Left hindlimb (tissue), 1 donor: Measurements from ENCODE around the gene LRIG1.

ENCODE experiments used
- DNase-seq: peaks from one replicate; pipeline ENCODE4 v3.0.0-alpha.2; 2018

Gene LRIG1

DNA sequence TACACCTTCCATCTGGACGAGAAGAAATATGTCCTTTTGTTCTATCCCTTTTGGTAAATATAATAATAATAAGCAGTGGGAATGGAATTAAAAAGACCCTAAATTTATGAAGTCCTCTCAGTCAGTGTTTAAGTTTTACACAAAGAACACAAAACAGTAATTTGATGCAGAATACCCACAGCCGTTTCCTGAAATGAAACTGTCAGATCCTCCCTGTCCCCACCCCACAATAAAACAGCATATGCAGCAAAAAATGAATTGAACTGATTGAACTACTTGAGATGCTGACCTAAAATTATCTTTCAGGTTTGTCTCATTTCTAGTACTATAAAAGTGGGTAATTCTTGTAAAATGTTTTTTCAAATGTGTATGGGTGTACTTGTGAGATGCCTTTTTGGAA, 2.2 kb upstream of the LRIG1 start:
- DNase-seq: no peak

DNA sequence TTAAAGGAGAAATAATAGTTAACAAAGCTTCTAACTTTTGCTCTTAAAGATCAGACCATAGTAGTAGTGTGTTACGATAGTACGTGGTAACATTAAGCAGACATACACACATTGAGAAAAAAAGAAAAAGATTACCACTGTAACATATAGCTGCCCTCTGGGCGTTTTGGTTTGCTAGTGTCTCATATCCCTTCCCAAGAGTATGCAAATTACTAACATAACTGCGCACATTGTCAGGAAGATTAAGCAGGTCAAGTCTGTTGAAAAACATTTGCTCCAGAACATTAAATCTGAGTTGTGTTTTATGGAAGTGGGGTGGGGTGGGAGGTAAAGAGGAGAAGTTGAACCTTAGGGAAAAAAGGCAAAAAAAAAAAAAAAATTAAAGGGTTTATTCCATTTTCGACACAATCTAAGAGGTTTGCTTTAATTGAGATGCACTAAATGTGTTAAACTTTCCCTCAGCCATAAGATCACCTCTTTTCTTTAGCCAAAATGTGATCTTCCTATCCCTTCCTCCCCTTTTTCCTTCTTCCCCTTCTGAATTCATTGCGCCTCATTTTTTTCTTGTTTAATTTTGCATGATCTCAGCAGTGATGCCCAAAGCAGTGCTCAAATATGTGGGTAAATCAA, 1.5 kb upstream of the LRIG1 start:
- no peak for DNase-seq

DNA sequence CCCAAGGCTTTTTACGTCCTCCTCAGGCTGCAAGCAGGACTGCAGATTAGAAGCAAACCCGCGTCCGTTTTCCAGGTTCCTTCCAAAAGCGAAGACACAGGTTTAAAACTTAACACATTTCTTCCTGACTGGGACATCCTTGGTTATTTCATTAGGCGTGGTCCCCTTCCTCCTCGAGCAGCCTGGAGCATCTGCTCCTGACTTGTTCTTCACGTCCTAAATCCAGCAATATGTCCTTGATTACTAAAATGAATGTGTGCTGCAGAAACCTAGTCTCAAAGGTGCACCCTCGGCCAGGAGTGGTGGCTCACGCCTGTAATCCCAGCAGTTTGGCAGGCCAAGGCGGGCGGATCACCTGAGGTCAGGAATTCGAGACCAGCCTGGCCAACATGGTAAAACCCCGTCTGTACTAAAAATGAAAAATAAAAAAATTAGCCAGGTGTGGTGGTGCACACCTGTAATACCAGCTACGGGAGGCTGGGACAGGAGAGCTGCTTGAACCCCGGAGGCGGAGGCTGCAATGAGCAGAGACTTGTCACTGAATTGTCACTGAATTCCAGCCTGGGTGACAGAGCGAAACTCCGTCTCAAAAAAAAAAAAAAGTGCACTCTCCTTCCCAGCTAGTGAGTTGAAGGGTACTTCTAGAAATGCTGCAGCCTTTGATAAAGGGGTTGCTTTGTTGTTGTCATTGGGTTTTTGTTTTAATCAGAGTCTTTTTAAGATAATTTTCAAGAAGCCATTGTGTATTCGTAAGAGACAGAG, 842 bp upstream of the LRIG1 start:
- DNase-seq: no peak

- peak; percentile 55 for DNase-seq
Observed at GRCh38 chr3:66499881-66500575, 794 bp downstream of the LRIG1 start.

- DNase-seq: no peak
Observed at GRCh38 chr3:66498687-66499621, 1.9 kb downstream of the LRIG1 start.

DNA sequence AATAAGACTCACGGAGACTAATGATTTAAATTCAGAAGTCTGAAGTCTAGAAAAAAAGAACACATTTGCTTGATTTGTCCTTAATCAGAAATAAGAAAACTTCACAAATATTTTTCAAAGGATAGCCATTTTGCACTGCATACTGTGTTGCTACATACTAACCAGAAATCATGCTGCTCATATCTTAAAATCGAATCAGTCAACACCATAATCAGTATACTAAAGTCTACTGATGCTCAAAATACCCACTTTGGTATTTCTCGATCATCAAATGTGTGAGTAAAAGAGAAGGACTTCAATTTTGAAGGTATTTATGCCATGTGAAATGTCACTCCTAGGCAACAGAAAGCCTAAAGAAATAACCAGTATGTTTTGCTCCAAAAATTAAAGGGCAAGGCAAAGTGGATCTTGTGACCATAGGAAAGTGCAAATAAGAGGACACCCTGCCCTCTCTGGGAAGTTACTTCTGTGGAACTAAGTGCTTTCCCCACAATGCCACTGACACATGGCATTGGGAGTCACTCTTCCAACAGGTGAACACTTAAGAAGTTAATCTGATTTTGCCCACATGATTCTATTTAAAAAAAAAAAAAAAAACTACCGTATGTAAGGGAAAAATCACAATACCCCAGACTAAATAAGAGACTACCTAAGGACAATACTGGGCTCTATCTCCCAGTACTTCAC, 2.7 kb downstream of the LRIG1 start:
- DNase-seq: no peak

- no peak for DNase-seq
Observed at GRCh38 chr3:66497288-66497984, 3.4 kb downstream of the LRIG1 start.

DNA sequence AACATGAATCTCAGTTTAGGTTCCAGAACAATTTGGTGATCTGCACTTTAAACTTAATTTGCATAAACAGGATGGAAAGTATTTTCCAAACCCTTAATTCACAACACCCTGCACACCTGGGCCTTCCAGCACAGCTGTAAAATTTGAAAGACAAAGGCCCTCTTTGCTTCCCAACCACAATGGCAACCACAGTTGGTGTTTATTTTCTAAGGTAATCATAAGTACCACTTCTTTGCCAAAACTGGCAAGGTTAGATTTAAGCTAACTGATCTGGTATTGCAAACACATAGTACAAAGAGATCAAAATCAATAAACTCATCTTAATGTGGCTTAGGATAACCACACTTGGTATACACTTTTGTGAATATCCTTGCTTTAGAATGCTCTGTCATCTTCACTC, 4.1 kb downstream of the LRIG1 start:
- DNase-seq: no peak

GRCh38 chr3:66496301-66496700, 4.5 kb downstream of the LRIG1 start:
- no peak for DNase-seq

GRCh38 chr3:66495668-66496045, 5.2 kb downstream of the LRIG1 start:
- no peak for DNase-seq

DNA sequence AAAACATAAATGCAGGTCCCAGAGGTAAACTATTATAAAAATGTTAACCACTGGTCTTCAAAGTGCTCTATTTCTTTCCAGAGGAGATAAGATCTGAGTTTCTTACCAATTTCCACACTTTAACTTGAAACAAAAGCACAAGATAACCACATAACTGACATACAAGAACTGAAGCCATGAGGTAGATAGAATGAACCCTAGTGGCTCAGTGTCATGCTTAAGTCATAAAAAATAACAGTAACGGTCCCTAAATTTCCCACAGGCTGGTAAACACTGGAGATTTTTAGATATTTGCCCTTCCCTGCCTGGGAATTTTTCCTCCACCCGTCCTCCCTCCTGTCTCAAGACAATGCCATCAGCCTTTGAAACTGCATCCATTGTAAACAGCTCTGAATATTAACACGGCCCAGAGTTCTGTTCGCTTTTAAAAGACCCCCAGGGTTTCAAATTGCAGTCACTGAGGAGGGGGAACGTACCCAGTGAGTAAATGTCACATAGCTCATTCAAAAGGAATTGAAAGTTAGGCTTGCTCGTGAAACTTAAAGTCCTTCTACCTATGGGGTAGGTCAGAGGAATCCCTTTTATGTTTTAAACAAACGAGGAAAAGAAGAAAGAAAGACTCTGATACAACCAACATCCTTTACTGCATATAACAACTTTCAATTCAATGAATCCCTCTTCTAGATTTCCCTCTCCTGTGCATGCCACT, 5.7 kb downstream of the LRIG1 start:
- DNase-seq: no peak

GRCh38 chr3:66493458-66494099, 7.2 kb downstream of the LRIG1 start:
- no peak for DNase-seq

DNA sequence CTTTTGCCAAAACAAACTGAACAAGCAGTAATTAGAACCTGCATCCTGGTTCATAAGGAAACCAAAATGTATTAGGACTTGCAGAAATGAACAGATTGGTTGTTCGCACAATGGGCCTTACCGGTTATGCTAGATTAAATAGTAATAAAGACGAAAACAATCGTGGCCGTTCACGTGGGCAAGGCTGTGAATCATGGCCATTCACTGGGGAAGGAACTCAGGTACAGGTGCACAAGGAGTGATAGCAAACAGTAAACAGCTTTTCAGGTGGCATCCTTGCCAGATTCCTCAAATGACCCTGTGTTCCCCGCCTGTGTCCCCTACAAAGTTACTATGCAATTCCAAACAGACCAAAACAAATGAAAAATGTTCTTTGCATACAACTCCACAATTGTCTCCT, 8.2 kb downstream of the LRIG1 start:
- no peak for DNase-seq

DNA sequence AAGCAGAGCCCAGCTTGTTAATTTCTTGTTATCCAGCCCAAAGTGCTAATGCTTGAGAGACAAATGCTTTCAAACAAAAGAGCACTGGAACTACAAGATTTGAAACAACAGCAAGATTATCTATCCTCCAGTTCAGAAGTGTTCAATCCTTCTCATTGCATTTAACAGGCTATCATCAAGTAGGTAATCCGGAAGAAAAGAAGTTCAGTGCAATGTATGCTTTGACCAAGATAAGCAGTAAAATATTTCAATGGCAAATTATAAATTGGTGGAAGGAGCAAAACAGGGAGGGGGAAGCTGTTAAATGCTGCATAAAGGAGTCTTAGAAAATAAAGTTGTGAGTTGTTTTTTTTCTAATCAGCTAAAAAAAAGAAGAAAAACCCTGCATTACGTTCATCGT, 8.8 kb downstream of the LRIG1 start:
- DNase-seq: no peak

GRCh38 chr3:66490984-66491383, 9.8 kb downstream of the LRIG1 start:
- no peak for DNase-seq

DNA sequence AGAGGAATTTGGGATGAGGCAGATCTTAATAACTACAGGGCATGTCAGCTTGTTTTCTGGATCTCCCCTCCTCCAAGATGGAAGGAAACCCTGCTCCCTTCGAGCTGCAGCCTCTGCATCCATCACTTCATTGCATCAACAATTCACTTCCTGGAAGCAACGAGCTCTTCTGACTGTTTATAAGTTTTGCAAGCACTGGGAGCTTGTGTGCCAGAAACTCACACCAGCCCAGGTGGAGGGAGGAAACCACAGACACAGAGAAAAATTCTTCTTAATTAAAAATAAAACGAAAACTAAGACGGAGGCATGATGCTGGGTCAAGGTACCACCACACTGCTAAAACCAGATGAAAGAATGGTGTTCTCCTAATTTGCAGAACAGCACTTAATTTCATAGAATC, 10.6 kb downstream of the LRIG1 start:
- no peak for DNase-seq

DNA sequence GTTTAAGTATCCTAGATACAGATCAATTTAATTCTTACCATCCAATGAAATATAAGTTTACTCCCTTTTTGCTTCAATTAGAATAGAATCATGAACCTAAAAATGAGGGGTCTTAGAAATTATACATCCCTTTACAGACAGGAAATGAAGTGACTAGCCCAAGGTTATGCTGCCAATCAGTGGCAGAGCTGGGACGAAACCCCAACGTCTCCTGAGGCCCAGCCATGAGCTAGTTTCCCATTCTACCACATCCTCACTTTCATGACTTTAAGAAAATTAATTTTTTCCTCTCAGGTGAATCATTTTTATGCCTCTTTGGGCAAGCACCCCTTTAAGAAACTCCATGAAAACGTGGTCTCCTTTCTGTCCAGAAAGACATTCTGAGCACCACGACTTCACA, 11.2 kb downstream of the LRIG1 start:
- no peak for DNase-seq

- DNase-seq: no peak
Observed at GRCh38 chr3:66489115-66489514, 11.7 kb downstream of the LRIG1 start.

GRCh38 chr3:66488492-66488891, 12.3 kb downstream of the LRIG1 start:
- no peak for DNase-seq

DNA sequence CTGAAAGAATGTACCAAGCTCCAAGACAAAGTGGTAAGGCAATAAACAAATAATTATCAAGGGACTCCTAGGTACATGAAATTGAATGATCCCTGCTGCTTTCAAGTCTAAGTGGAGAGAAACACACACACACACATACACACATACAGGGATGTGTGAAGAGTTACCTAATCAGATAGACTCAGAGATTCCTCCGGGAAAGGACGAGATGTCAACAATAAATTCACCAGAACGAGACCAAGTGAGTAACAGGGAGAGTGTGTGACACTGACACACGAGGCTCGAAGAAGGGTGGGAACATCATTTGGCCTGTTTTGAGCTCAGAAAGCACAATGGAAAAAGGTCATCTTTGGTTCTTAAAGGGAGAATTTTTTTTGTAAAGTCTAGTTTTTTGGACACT, 13.4 kb downstream of the LRIG1 start:
- DNase-seq: no peak

DNA sequence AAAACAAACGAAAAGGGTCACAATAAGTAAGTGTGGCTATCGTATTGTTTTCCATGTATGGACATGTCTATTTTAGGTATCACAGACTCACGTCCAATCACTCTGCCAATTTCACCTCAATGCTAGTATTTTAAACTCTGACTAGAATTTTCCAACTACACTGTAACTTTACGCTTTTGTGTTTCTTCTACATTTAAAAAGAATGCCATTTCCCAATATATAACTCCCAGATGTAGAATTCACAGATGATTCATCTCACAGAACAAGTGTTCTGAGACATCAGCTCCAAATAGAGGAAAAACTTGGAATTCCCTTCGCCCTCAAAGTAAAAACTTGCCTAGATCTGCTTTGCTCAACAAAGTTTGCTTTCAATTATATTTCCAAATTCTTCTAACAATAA, 14.2 kb downstream of the LRIG1 start:
- DNase-seq: no peak
